ENCODE data around the gene VPS13D. TPM values are rescaled to one million over a fixed set of nuclear protein-coding genes. Genes with fewer than 3 reads are reported as not detected.

The VPS13D gene
- total RNA-seq, 1 donor from 2014 or later: 81.7 TPM

DNA sequence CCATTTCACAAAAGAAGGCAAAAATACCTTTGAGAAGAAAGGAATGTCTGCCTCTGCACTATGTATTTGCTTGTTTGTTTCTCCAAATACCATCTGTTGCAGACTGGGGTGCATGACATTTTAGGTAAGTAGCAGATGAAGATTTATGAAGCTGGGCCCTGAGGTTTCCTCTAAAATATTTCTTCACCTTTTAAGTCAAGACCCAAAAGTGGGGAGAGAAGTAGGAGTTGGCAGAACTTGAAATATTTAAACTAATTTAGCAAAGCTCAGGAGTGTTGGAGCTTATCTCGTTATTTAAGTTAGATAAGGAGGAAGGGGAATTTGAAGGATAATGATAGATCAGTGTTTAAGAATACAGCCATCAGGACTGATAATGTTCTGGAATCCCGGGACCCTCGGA, 235.3 kb downstream of the VPS13D start:
- Histone ChIP-seq H3K27me3 (ENCODE audit: low read depth) (no peaks in the 10 kb centered on the region), H3K4me3 (no peak overlapping the region), H3K4me1 (peaks cover 70% of the 10 kb centered on the region), H3K27ac (peak overlapping the region; percentile 25), H3K9me3 (no peaks in the 10 kb centered on the region), H3K36me3 (peaks cover 7% of the 10 kb centered on the region)
- TF ChIP-seq, protein P1, sequence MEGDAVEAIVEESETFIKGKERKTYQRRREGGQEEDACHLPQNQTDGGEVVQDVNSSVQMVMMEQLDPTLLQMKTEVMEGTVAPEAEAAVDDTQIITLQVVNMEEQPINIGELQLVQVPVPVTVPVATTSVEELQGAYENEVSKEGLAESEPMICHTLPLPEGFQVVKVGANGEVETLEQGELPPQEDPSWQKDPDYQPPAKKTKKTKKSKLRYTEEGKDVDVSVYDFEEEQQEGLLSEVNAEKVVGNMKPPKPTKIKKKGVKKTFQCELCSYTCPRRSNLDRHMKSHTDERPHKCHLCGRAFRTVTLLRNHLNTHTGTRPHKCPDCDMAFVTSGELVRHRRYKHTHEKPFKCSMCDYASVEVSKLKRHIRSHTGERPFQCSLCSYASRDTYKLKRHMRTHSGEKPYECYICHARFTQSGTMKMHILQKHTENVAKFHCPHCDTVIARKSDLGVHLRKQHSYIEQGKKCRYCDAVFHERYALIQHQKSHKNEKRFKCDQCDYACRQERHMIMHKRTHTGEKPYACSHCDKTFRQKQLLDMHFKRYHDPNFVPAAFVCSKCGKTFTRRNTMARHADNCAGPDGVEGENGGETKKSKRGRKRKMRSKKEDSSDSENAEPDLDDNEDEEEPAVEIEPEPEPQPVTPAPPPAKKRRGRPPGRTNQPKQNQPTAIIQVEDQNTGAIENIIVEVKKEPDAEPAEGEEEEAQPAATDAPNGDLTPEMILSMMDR (IDR thresholded peaks at IDR 0.05): no peak
- intact Hi-C loops (cut with DNase I): no loop called here
- no peak for DNase-seq
- no peak for ATAC-seq

DNA sequence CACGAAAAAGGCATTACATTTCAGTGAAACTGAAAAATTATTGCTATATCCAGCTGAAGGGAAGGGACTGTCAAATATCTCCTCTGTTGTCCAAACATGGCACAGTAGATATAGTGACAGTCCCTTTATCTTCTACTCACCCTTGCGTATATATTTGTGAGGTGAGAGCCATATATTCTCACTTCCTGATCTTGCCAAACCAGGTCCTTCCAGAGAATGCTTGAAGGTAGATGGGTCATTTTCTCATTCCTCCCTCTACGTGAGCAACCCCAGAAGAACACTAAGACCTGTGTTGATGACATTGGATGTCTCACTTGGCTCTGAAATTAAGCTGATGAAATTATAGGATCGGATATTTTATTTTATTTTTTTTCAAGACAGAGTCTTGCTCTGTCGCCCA, 237.0 kb downstream of the VPS13D start:
- no peak for DNase-seq
- intact Hi-C loops (cut with DNase I): no loop called here
- no peaks in the 10 kb centered on the region for H3K9me3 ChIP-seq
- no peak for ATAC-seq
- H3K4me1 ChIP-seq: peaks cover 59% of the 10 kb centered on the region
- H3K36me3 ChIP-seq: peaks cover 5% of the 10 kb centered on the region
- no peak overlapping the region for H3K27ac ChIP-seq
- no peak overlapping the region for H3K4me3 ChIP-seq
- TF ChIP-seq, protein P1 (IDR thresholded peaks at IDR 0.05): no peak
- H3K27me3 ChIP-seq (ENCODE audit: low read depth): no peaks in the 10 kb centered on the region

DNA sequence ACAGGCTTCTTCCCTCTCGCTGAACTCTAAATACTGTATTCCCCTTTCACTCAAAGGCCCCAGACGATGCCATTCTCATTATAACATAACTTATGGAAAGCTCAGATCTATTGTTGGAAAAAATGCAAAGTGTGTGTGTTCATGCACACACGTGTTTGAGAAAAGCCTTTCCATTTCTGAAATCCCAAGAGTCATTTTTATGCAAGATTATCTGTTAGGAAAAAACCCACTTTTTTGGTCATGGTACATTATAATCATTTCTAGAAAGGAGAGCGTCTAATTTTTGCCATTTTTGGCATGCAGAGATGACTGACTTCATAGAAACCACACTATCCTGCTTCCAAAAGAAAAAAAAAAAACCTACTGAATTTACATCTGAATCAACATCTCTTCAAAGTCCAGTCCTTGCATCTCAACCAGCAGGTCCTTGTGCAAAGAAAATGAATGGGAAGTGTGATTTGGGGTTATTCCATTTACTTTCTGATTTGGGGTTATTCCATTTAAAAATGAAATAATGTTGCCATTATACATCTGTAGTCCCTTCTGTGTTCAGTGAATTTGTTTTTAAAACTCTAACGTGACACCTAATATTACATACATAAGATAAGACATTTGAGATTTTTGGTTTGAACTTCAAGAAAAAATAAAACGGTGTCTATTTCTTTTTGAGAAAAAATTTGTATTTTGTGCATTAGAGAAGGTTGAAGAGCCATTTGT, 237.9 kb downstream of the VPS13D start:
- Histone ChIP-seq H3K27ac (no peak overlapping the region), H3K4me3 (no peak overlapping the region)
- ATAC-seq: no peak

DNA sequence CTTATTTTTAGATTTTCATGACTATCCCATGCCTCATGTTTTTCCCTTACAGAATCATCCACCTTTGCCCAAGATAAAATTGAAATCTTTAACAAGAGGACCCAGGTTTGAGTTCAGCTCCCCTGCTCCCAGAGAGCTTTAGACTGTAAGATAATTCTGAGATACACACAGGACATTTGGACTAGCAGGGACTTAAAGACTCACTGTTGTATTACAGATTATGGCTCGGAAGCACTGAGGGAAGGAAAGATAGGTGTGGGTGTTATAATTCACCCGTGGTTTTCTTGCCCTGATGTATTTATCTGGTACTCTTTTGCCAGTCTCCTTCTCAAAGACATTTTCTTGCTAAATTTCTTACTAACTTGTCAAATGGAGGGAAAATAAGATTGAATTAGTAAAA, 238.5 kb downstream of the VPS13D start:
- TF ChIP-seq, protein P1 (IDR thresholded peaks at IDR 0.05): no peak
- no peaks in the 10 kb centered on the region for H3K9me3 ChIP-seq
- no peaks in the 10 kb centered on the region for H3K36me3 ChIP-seq
- no peak for ATAC-seq
- DNase-seq: no peak
- no peaks in the 10 kb centered on the region for H3K27me3 ChIP-seq (ENCODE audit: low read depth)
- no peak overlapping the region for H3K27ac ChIP-seq
- H3K4me3 ChIP-seq: no peak overlapping the region
- H3K4me1 ChIP-seq: peaks cover 59% of the 10 kb centered on the region
- intact Hi-C loops (cut with DNase I): no loop called here

More for the DNA sequence above, 237.9 kb downstream of the VPS13D start:
- DNase-seq: no peak
- Histone ChIP-seq H3K27me3 (ENCODE audit: low read depth) (no peaks in the 10 kb centered on the region), H3K36me3 (peaks cover 4% of the 10 kb centered on the region), H3K4me1 (peaks cover 59% of the 10 kb centered on the region), H3K9me3 (no peaks in the 10 kb centered on the region)
- TF ChIP-seq, protein P1 (IDR thresholded peaks at IDR 0.05): no peak
- intact Hi-C loops (cut with DNase I): no loop called here

DNA sequence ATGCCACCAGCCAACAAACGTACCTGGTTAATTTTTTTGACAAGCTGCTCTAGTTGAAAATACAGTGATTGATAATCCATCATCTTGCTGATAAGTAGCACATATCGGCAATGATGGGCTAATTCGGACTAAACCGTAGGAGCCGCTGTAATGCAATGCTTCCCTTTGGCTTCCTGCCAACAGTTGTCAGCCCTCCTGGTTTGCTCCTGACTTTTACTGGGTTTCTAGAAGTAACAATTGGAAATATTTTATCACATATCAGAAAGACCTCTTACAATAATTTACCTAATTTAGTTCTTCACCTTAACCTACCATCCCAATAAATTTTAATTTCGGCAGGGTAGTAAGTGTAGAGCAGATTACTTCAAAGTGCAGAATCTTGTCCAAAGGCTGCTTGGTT, 239.7 kb downstream of the VPS13D start:
- TF ChIP-seq, protein P1 (IDR thresholded peaks at IDR 0.05): no peak
- H3K27me3 ChIP-seq (ENCODE audit: low read depth): no peaks in the 10 kb centered on the region
- no peaks in the 10 kb centered on the region for H3K36me3 ChIP-seq
- peaks cover 59% of the 10 kb centered on the region for H3K4me1 ChIP-seq
- no peak overlapping the region for H3K4me3 ChIP-seq
- ATAC-seq (peak in 1 of 2 donors; percentile 17), DNase-seq (no peak)
- intact Hi-C loops (cut with DNase I): no loop called here
- H3K27ac ChIP-seq: no peak overlapping the region
- H3K9me3 ChIP-seq: no peaks in the 10 kb centered on the region

Data from lower lobe of right lung (tissue), 2 donors.